BJ (cell line): ENCODE results near the gene KCNC3. TPM values are rescaled to one million over a fixed set of nuclear protein-coding genes. Genes with fewer than 3 reads are reported as not detected.

Source experiments
- CTCF ChIA-PET: fragments of 350-600 bp; formaldehyde crosslinking; extraction: SDS; loops from one replicate; lab custom pipeline; 2021; ENCODE audit warnings: antibody characterized with exemption, inconsistent platforms; lab: Yijun Ruan, JAX
- POLR2A ChIA-PET: fragments of 300-600 bp; sonication (Branson Sonifier 250); formaldehyde crosslinking; extraction: SDS; loops from one replicate; lab custom pipeline; 2021; ENCODE audit warnings: antibody characterized with exemption; lab: Charles Lee
- DNase-seq: peaks from one replicate; pipeline ENCODE4 v3.0.0-alpha.2; 2011; ENCODE audit warnings: low read depth
- H3K27me3 ChIP-seq: 2 replicates; pipeline ENCODE4 v1.6.0; 2011; ENCODE audit warnings: low read length; ENCODE audit not compliant: control insufficient read depth, insufficient read depth
- H3K36me3 ChIP-seq: 2 replicates; pipeline ENCODE4 v1.5.1; 2011; ENCODE audit warnings: low read length; ENCODE audit not compliant: control insufficient read depth, insufficient read depth
- H3K4me3 ChIP-seq: 2 replicates; pipeline ENCODE4 v1.5.1; 2011; ENCODE audit warnings: low read depth, mild to moderate bottlenecking, control low read depth, low read length
- polyA plus RNA-seq: library from polyadenylated mRNA; depleted of rRNA; stranded (reverse); fragments of >200 nt; gene quantifications from 2 replicates; pipeline ENCODE4 v1.2.3, GENCODE V29; 2011
- TF ChIP-seq, protein P1 (sequence below): IDR thresholded peaks from 2 replicates; pipeline ENCODE4 v1.5.1; 2011; ENCODE audit warnings: low read depth, mild to moderate bottlenecking, control low read depth, inconsistent platforms, low read length, moderate library complexity; ENCODE audit not compliant: insufficient read depth

Gene KCNC3
- polyA plus RNA-seq, 1 experiment: 0.04 TPM

DNA sequence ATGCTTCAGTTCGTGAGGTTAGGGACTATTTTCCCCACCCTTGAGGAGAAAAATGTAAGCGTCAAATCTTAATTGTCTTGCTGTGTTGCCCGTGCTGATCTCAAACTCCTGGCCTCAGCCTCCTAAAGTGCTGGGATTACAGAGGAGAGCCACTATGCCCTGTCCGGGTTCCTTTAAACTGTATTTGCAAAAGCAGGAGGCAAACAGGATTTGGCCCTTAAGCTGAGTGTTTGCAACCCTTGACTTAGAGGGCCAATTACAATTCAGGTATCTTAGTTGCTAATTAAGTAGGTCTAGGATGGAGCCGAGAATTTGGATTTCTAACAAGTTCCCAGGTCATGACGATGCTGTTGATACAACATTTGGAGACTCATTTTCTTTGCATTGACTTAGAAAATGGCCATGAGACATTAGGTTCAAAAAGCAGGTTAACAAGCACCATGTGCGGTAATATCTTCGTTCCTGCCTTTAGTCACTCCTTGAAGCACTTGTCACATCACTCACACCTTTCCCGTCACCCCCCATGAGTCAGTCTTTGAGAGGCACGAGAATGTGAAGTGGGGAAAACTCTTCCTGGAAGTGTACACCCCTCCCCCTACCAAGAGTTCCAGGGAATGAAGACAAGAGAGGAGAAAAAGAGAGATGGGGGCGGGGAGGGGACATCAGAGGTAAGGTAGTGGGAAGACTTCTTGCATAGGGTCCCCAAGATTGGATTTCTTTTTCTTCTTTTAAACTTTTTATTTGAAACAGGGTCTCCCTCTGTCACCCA, 33.7 kb upstream of the KCNC3 start:
- Histone ChIP-seq H3K27me3 (no peaks in the 10 kb centered on the region), H3K36me3 (no peaks in the 10 kb centered on the region), H3K4me3 (no peak overlapping the region)
- ChIA-PET CTCF (interaction anchor here (0.7 to 8.0 kb wide), 5 partner anchors 10 to 100 kb away, joined by 3 to 82 read pairs (median 3); no protein-coding TSS in a partner anchor), POLR2A (no interaction called here)
- TF ChIP-seq, protein P1, sequence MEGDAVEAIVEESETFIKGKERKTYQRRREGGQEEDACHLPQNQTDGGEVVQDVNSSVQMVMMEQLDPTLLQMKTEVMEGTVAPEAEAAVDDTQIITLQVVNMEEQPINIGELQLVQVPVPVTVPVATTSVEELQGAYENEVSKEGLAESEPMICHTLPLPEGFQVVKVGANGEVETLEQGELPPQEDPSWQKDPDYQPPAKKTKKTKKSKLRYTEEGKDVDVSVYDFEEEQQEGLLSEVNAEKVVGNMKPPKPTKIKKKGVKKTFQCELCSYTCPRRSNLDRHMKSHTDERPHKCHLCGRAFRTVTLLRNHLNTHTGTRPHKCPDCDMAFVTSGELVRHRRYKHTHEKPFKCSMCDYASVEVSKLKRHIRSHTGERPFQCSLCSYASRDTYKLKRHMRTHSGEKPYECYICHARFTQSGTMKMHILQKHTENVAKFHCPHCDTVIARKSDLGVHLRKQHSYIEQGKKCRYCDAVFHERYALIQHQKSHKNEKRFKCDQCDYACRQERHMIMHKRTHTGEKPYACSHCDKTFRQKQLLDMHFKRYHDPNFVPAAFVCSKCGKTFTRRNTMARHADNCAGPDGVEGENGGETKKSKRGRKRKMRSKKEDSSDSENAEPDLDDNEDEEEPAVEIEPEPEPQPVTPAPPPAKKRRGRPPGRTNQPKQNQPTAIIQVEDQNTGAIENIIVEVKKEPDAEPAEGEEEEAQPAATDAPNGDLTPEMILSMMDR: no peak
- DNase-seq: no peak

DNA sequence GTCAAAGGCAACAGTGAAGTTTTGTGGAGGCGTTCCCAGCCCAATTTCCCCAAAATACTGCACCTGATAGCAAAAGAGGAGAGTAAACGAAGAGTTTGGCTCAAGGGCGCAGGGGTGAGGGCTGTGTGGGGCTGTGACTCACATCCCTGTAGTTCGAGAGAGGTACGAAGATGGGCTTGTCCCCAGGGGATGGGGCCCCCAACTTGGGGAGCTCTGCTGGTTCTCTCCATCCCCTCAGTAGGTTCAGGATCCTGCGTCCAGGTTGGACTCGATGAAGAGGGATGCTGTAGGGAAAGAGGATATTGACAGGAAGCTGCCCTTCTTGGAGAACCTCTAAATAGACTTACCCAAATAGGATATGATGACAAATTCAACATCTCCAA, 32.8 kb upstream of the KCNC3 start:
- CTCF ChIA-PET: interaction anchor here (1.4 to 1.7 kb wide), 3 partner anchors 9 to 54 kb away, joined by 3 to 6 read pairs (median 3); no protein-coding TSS in a partner anchor
- TF ChIP-seq, protein P1: no peak
- Histone ChIP-seq H3K27me3 (no peaks in the 10 kb centered on the region), H3K36me3 (no peaks in the 10 kb centered on the region), H3K4me3 (no peak overlapping the region)
- no peak for DNase-seq
- POLR2A ChIA-PET: no interaction called here

DNA sequence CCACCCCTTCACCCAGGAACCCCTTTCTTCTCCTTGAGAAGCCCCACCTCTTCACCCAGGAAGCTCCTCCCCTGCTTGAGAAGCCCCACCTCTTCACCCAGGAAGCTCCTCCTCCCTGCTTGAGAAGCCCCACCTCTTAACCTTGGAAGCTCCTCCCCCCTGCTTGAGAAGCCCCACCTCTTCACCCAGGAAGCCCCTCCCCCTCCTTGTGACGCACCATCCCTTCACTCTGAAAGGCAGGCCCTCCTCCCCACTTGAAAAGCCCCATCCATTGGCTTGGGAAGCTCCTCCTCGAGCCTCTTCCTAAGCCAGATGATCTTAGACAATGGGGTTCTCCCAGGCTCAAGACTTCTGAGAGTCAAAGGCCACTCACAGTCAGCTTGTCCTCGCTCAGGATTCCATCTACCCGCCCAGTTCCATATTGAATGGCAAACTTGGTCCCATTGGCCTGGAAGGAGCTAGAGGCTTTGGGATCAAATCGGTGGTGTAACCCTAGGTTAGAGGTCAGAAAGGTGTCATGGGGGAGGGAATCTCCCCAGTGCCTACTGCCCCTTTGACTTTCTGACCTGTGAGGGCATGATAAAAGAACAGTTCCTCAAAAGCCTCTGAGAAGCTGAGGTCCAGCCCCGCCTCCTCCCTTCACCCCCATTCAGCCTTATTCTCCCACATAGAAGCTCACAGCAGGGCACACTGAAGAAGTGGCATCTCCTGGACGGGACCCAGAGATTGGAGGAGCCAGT, 32.3 kb upstream of the KCNC3 start:
- no peak for DNase-seq
- Histone ChIP-seq H3K4me3 (no peak overlapping the region), H3K36me3 (no peaks in the 10 kb centered on the region), H3K27me3 (no peaks in the 10 kb centered on the region)
- POLR2A ChIA-PET: no interaction called here
- TF ChIP-seq, protein P1: no peak
- CTCF ChIA-PET: interaction anchor here (1.4 to 1.7 kb wide), 3 partner anchors 8 to 54 kb away, joined by 3 to 6 read pairs (median 3); no protein-coding TSS in a partner anchor

DNA sequence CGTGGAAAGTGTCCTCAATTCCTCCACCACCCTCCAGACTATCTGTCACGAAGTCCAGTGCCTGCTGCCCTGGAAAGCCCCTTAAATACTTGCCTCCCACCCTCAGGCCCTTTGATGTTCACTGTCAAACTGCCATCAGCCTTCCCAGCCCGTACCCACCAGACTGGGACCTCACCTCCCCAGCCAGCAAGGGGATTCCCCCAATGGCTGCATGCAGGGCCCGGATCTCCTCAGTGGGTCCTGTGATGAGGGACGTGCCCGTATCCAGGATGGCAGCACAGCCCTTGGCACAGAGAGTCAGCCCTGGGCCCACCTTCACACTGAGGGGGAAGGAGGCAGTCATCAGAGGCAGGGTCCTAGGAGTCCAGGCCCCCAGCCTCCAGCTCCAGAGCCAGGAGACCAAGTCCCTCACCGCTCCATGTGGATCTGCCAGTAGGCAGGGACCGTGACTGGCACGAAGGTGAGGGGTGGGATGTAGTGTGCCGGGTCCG, 30.2 kb upstream of the KCNC3 start:
- CTCF ChIA-PET: interaction anchor here (0.9 to 2.8 kb wide), 2 partner anchors 10 to 103 kb away, joined by 4 to 25 read pairs; no protein-coding TSS in a partner anchor
- no peak for DNase-seq
- Histone ChIP-seq H3K4me3 (no peak overlapping the region), H3K36me3 (no peaks in the 10 kb centered on the region), H3K27me3 (no peaks in the 10 kb centered on the region)
- POLR2A ChIA-PET: no interaction called here
- TF ChIP-seq, protein P1: no peak
